IMR-90 (cell line): ENCODE results near the gene ZFPM1. TPM values are rescaled to one million over a fixed set of nuclear protein-coding genes. Genes with fewer than 3 reads are reported as not detected.

Source experiments
- ATAC-seq: fragments of 200-7000 bp; cut with Tn5 transposase; 2 replicates; pipeline ENCODE4 v1.9.1; 2020; ENCODE audit warnings: low read depth, mild to moderate bottlenecking, moderate library complexity
- BruUV-seq: library from RNA; stranded (reverse); fragments of 400-500 nt; replicated peaks from 2 replicates; lab custom pipeline; 2021; lab: Mats Ljungman, UMichigan
- CTCF ChIA-PET: fragments of 300-600 bp; formaldehyde crosslinking; extraction: SDS; loops from one replicate; lab custom pipeline; 2021; ENCODE audit warnings: antibody characterized with exemption; lab: Yijun Ruan, JAX
- POLR2A ChIA-PET: fragments of 300-600 bp; sonication (Branson Sonifier 250); formaldehyde crosslinking; loops from one replicate; lab custom pipeline; 2022; ENCODE audit warnings: antibody characterized with exemption; ENCODE audit not compliant: unreplicated experiment; lab: Charles Lee
- DNase-seq: peaks from one replicate; pipeline ENCODE4 v3.0.0; 2013
- H2AFZ ChIP-seq: replicated peaks from 2 replicates; pipeline ENCODE3; 2013; ENCODE audit warnings: low read length, mild to moderate bottlenecking; ENCODE audit not compliant: poor library complexity
- H2AK5ac ChIP-seq: 2 replicates; pipeline ENCODE4 v1.6.1; 2013; ENCODE audit warnings: low read depth, low read length, inconsistent platforms
- H2AK9ac ChIP-seq: replicated peaks from 2 replicates; pipeline ENCODE3; 2013; ENCODE audit warnings: mild to moderate bottlenecking, low read depth, low read length, moderate library complexity; ENCODE audit not compliant: poor library complexity
- H2BK120ac ChIP-seq: 2 replicates; pipeline ENCODE4 v1.6.1; 2013; ENCODE audit warnings: low read depth, low read length, inconsistent platforms
- H2BK15ac ChIP-seq: 3 replicates; pipeline ENCODE4 v1.6.1; 2013; ENCODE audit warnings: low read depth, low read length, inconsistent platforms
- H2BK20ac ChIP-seq: 2 replicates; pipeline ENCODE4 v1.6.1; 2013; ENCODE audit warnings: low read depth, mild to moderate bottlenecking, inconsistent platforms, low read length, moderate library complexity
- H2BK5ac ChIP-seq: 2 replicates; pipeline ENCODE4 v1.6.1; 2013; ENCODE audit warnings: mild to moderate bottlenecking, low read depth, low read length, inconsistent platforms; ENCODE audit not compliant: poor library complexity, severe bottlenecking
- H3K14ac ChIP-seq: replicated peaks from 2 replicates; pipeline ENCODE4 v1.6.1; 2013; ENCODE audit warnings: low read depth, low read length, inconsistent platforms
- H3K18ac ChIP-seq: 2 replicates; pipeline ENCODE4 v1.6.1; 2013; ENCODE audit warnings: low read depth, low read length, control low read depth
- H3K23ac ChIP-seq: 2 replicates; pipeline ENCODE4 v1.6.1; 2013; ENCODE audit warnings: low read depth, low read length, inconsistent platforms
- H3K27ac ChIP-seq: 2 replicates; pipeline ENCODE4 v1.5.1; 2013; ENCODE audit warnings: mild to moderate bottlenecking, control low read depth, low read length; ENCODE audit not compliant: insufficient read depth
- H3K27me3 ChIP-seq: 2 replicates; pipeline ENCODE4 v1.6.1; 2013; ENCODE audit warnings: low read length; ENCODE audit not compliant: control insufficient read depth, insufficient read depth
- H3K36me3 ChIP-seq: 2 replicates; pipeline ENCODE4 v1.6.1; 2013; ENCODE audit warnings: low read length, mixed read lengths; ENCODE audit not compliant: control insufficient read depth, insufficient read depth
- H3K4ac ChIP-seq: 2 replicates; pipeline ENCODE4 v1.6.1; 2013; ENCODE audit warnings: low read depth, low read length, inconsistent platforms
- H3K4me1 ChIP-seq: 2 replicates; pipeline ENCODE4 v1.6.1; 2013; ENCODE audit warnings: low read length, mixed read lengths; ENCODE audit not compliant: control insufficient read depth, insufficient read depth
- H3K4me2 ChIP-seq: 2 replicates; pipeline ENCODE4 v1.6.1; 2013; ENCODE audit warnings: low read depth, mild to moderate bottlenecking, control low read depth, low read length, moderate library complexity
- H3K4me3 ChIP-seq: 2 replicates; pipeline ENCODE4 v1.5.1; 2013; ENCODE audit warnings: low read depth, mild to moderate bottlenecking, control low read depth, low read length, moderate library complexity; ENCODE audit not compliant: insufficient read depth
- H3K56ac ChIP-seq: 2 replicates; pipeline ENCODE4 v1.6.1; 2013; ENCODE audit warnings: low read length, inconsistent platforms; ENCODE audit not compliant: insufficient read depth; ENCODE audit errors: extremely low read depth
- H3K79me1 ChIP-seq, 2 experiments: 2 replicates each; pipeline ENCODE4 v1.6.1; 2013; ENCODE audit warnings: low read length in 2 of 2, inconsistent platforms in 1 of 2, low read depth in 1 of 2
- H3K9ac ChIP-seq: 2 replicates; pipeline ENCODE4 v1.6.1; 2013; ENCODE audit warnings: low read depth, low read length, control low read depth
- H3K9me1 ChIP-seq: 2 replicates; pipeline ENCODE4 v1.6.1; 2013; ENCODE audit warnings: low read length, inconsistent platforms; ENCODE audit not compliant: insufficient read depth
- H3K9me3 ChIP-seq: 2 replicates; pipeline ENCODE4 v1.6.1; 2013; ENCODE audit warnings: low read length; ENCODE audit not compliant: control insufficient read depth, insufficient read depth
- H4K20me1 ChIP-seq: 2 replicates; pipeline ENCODE4 v1.6.1; 2013; ENCODE audit warnings: low read length, inconsistent platforms; ENCODE audit not compliant: insufficient read depth
- H4K5ac ChIP-seq: 2 replicates; pipeline ENCODE4 v1.6.1; 2013; ENCODE audit warnings: mild to moderate bottlenecking, low read depth, low read length, control low read depth
- H4K8ac ChIP-seq, 2 experiments: 2 replicates each; pipeline ENCODE4 v1.6.1; 2013; ENCODE audit warnings: low read depth in 2 of 2, low read length in 2 of 2, control low read depth in 1 of 2, inconsistent platforms in 1 of 2
- H4K91ac ChIP-seq: 2 replicates; pipeline ENCODE4 v1.6.1; 2013; ENCODE audit warnings: low read depth, low read length, inconsistent platforms; ENCODE audit not compliant: insufficient read depth
- MAZ ChIP-seq: IDR thresholded peaks from 2 replicates; pipeline ENCODE4 v1.6.1; 2012; ENCODE audit warnings: low read depth, mild to moderate bottlenecking, low read length, improper control_type of control experiment, moderate library complexity, borderline replicate concordance
- RAD21 ChIP-seq: IDR thresholded peaks from 2 replicates; pipeline ENCODE4 v1.6.1; 2012; ENCODE audit warnings: low read length, improper control_type of control experiment
- WGBS, 2 experiments: methylation state at CpG; one replicate each; pipeline versions ENCODE4 v1.1.5 to v1.1.7; 2013; ENCODE audit warnings: missing lambda C conversion rate in 2 of 2; ENCODE audit not compliant: insufficient read length in 1 of 2; ENCODE audit errors: extremely low coverage in 2 of 2; 5-methylcytosine and 5-hydroxymethylcytosine counted together
- dilution Hi-C: fragments of 300-500 bp; cut with HindIII; formaldehyde crosslinking; loops from one replicate; pipeline ENCODE4 v1.14.3; 2018; ENCODE audit warnings: low sequenced_read_pairs; ENCODE audit not compliant: unreplicated experiment
- in situ Hi-C: fragments of 300-500 bp; cut with MboI; formaldehyde crosslinking; loops from 3 replicates; pipeline ENCODE4 v1.14.3; 2019; ENCODE audit warnings: low sequenced_read_pairs, inconsistent platforms, mixed read lengths
- intact Hi-C: fragments of 100-400 bp; cut with micrococcal nuclease; formaldehyde crosslinking; loops from 2 replicates; pipeline ENCODE4 v1.10.0; 2022
- polyA plus RNA-seq, 3 experiments: library from polyadenylated mRNA; depleted of rRNA; stranded (reverse); fragments of >200 nt; gene quantifications; 2 replicates each; pipeline ENCODE4 v1.2.3, GENCODE V29; 2012; ENCODE audit warnings: low replicate concordance in 1 of 3
- total RNA-seq: library from RNA; depleted of rRNA; stranded (reverse); fragments of >200 nt; gene quantifications from 2 replicates; pipeline ENCODE4 v1.2.3, GENCODE V29; 2012

Gene ZFPM1
- total and polyA plus RNA-seq, 2 of the 4 experiments (the other 2 are of a cell fraction): 0.36 to 1.1 TPM

- BruUV-seq: no TSS peak
- no peak for DNase-seq
- dilution Hi-C loops (no loop called here), in situ Hi-C loops (no loop called here), intact Hi-C loops (no loop called here)
- Histone ChIP-seq H3K4me3 (no peak overlapping the region), H2AK5ac (no peak overlapping the region), H4K20me1 (peaks cover 53% of the 10 kb centered on the region), H3K23ac (no peak overlapping the region), H3K27me3 (no peaks in the 10 kb centered on the region), H3K9me3 (no peaks in the 10 kb centered on the region), H4K91ac (no peak overlapping the region), H3K56ac (no peak overlapping the region), H3K14ac (no peak overlapping the region), H3K4me1 (peaks cover 7% of the 10 kb centered on the region), H3K9me1 (0 out of 2 replicates have a peak, but pooled peaks cover 2% of the 10 kb centered on the region), H2BK15ac (no peak overlapping the region), H2BK5ac (no peak overlapping the region), H3K79me1 (peaks cover 0 to 10% of the 10 kb centered on the region in 2 experiments; a peak in 2 of 4 replicates), H2AK9ac (no peak overlapping the region), H3K4me2 (no peak overlapping the region), H2AFZ (no peak overlapping the region), H2BK20ac (no peak overlapping the region), H3K4ac (no peak overlapping the region), H3K9ac (no peak overlapping the region), H2BK120ac (no peak overlapping the region), H4K8ac (no peak overlapping the region), H3K18ac (no peak overlapping the region), H3K27ac (no peak overlapping the region), H4K5ac (no peak overlapping the region), H3K36me3 (no peaks in the 10 kb centered on the region)
- peak; percentile 47 for ATAC-seq
- CTCF ChIA-PET: no interaction called here
- TF ChIP-seq MAZ: no peak
- TF ChIP-seq RAD21: no peak
- POLR2A ChIA-PET: no interaction called here
- WGBS, 2 experiments: 69% methylated on average over 11 of the region's 27 CpGs; no CpG with 5 or more reads in 1 of the 2 experiments
These were observed 24.8 kb downstream of the ZFPM1 start for GRCh38 chr16:88477631-88478519.
